Adrenal gland (tissue), 12 donors: ENCODE measurements around the gene NRXN2. TPM values are rescaled to one million over a fixed set of nuclear protein-coding genes. Genes with fewer than 3 reads are reported as not detected.

Source experiments
- DNase-seq, 7 donors: peaks; one replicate each; pipeline ENCODE4 v3.0.0-alpha.2; 2019 to 2020
- H3K27ac ChIP-seq, 5 donors: fragments of 200-600 bp; sonication (generic) in 4 of 5; 1 replicate in 3 of 5; 2 replicates in 2 of 5; pipeline versions ENCODE4 v1.5.1 to v1.8.0; 2016 to 2020; ENCODE audit warnings: mild to moderate bottlenecking in 1 of 5
- H3K27me3 ChIP-seq: fragments of 200-600 bp; 2 replicates; pipeline ENCODE4 v1.8.0; 2021
- H3K36me3 ChIP-seq, 2 donors: fragments of 200-600 bp; replicated peaks in 1 of 2; 1 replicate in 1 of 2; 2 replicates in 1 of 2; pipeline versions ENCODE4 v1.5.1 to v1.8.0; 2018 to 2022
- H3K4me1 ChIP-seq, 2 donors: fragments of 200-600 bp; replicated peaks in 1 of 2; 1 replicate in 1 of 2; 2 replicates in 1 of 2; pipeline versions ENCODE4 v1.5.1 to v1.8.0; 2018 to 2021
- H3K4me3 ChIP-seq, 4 donors: fragments of 200-600 bp; sonication (generic) in 3 of 4; one replicate each; pipeline ENCODE4 v1.5.1; 2016 to 2018
- H3K9me3 ChIP-seq, 3 donors: fragments of 200-600 bp; sonication (generic) in 1 of 3; replicated peaks in 1 of 3; 1 replicate in 2 of 3; 2 replicates in 1 of 3; pipeline versions ENCODE4 v1.5.1 to v1.8.0; 2016 to 2021
- POLR2A ChIP-seq, 2 donors: fragments of 450-650 bp; IDR thresholded peaks; one replicate each; pipeline ENCODE4 v1.6.1; 2017; ENCODE audit warnings: antibody characterized with exemption in 2 of 2, mild to moderate bottlenecking in 2 of 2, moderate library complexity in 1 of 2
- WGBS, 4 donors: extraction: QIAGEN DNeasy Blood & Tissue Kit in 2 of 4; methylation state at CpG; one replicate each; pipeline versions ENCODE4 v1.1.5 to v1.1.7; 2013 to 2017; 5-methylcytosine and 5-hydroxymethylcytosine counted together
- intact Hi-C, 2 donors: fragments of 100-400 bp; cut with DNase I; formaldehyde crosslinking; loops; one replicate each; pipeline versions ENCODE4 v1.14.1 to v1.15.0; 2022 to 2023
- polyA plus RNA-seq, 3 donors: library from polyadenylated mRNA; stranded (reverse); fragments of 200-250 nt in 2 of 3; fragments of 350-450 nt in 1 of 3; fragmentation: Illumina TruSeq in 1 of 3; extraction: RNeasy Lipid Tissue Mini Kit (QIAGEN cat#74804) in 1 of 3; gene quantifications; one replicate each; pipeline ENCODE4 v1.2.3, GENCODE V29; 2013 to 2014
- total RNA-seq, 9 donors: library from RNA; depleted of rRNA in 4 of 9; stranded (reverse); fragments of >200 nt in 4 of 9; fragments of 120-200 nt in 1 of 9; fragmentation: NEBNext Ultra II Directional in 1 of 9; extraction: Animal tissue kit (Norgen Biotek cat#: 25700) in 1 of 9; gene quantifications; one replicate each; pipeline versions ENCODE4 v1.1.0 to v1.2.4, GENCODE V29; 2013 to 2023
- TF ChIP-seq, protein P1 (sequence below), 6 experiments: fragments of 450-650 bp in 4 of 6; fragments of 200-600 bp in 2 of 6; sonication (generic) in 1 of 6; IDR thresholded peaks; 1 replicate in 5 of 6; 2 replicates in 1 of 6; pipeline versions ENCODE4 v1.5.1 to v1.8.0; 2016 to 2021; ENCODE audit warnings: antibody characterized with exemption in 6 of 6, mild to moderate bottlenecking in 2 of 6, moderate library complexity in 1 of 6
- donor health status: healthy with polysubstance abuse.
- donor health status: Bipolar disorder and iron deficiency.
- donor health status: DM: yes; HTN: yes; CAD: no.
- donor health status: DM: no; HTN: no; CAD: no.
- donor health status: DM: no; HTN: no; CAD: no.
- donor health status: DM: yes; HTN: yes; CAD: no.

Gene NRXN2
- total and polyA plus RNA-seq, 12 donors, result 1.7 to 17.1 (median 4.9) TPM

DNA sequence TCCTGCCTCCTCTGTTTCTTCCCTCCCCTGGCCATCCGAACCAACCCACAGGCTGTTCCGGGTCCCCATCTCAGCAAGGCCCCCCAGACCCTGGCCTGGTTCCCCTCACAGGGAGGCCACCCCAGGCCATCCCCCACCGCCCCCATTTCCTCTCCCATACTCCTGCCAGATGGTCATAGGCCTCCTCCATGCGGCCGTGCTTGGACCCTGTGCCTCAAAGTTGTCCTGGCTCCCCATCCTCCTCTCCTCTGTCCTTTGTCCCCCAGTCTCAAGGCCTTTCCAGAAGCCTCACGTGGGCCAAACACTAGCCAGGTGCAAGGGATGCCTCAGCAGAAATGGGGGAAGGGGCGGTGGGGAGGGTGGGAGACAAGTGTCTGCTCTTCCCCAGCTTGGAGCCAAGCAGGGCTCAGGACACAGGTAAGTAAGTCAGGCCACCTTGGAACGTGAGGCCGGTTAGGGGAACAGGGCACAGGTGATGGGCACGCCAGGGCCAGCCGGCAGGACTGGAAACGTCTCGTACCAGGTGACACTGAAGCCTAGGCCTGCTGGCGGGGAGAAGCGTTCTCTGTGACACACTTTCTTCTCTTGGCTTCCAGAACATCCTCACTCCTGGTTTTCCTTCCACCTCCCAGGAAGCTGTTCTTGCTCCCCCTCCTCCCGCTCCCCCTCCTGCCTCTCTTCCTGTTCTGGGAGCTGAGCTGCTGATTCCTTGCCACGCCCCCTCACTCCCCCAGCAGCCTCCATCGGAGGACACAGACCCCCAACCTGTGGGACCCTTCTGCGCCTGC, 163.5 kb downstream of the NRXN2 start:
- no peaks in the 10 kb centered on the region for H3K9me3 ChIP-seq
- H3K27ac ChIP-seq, result no peak overlapping the region
- H3K4me1 ChIP-seq, result peaks cover 2 to 10% of the 10 kb centered on the region in 2 donors
- TF ChIP-seq, protein P1, sequence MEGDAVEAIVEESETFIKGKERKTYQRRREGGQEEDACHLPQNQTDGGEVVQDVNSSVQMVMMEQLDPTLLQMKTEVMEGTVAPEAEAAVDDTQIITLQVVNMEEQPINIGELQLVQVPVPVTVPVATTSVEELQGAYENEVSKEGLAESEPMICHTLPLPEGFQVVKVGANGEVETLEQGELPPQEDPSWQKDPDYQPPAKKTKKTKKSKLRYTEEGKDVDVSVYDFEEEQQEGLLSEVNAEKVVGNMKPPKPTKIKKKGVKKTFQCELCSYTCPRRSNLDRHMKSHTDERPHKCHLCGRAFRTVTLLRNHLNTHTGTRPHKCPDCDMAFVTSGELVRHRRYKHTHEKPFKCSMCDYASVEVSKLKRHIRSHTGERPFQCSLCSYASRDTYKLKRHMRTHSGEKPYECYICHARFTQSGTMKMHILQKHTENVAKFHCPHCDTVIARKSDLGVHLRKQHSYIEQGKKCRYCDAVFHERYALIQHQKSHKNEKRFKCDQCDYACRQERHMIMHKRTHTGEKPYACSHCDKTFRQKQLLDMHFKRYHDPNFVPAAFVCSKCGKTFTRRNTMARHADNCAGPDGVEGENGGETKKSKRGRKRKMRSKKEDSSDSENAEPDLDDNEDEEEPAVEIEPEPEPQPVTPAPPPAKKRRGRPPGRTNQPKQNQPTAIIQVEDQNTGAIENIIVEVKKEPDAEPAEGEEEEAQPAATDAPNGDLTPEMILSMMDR (IDR thresholded peaks at IDR 0.05), result no peak
- TF ChIP-seq POLR2A (IDR thresholded peaks at IDR 0.05), result no peak
- no peaks in the 10 kb centered on the region for H3K27me3 ChIP-seq
- intact Hi-C loops, result no loop called here
- H3K4me3 ChIP-seq, result no peak overlapping the region
- DNase-seq, result no peak
- WGBS, 4 donors, result 80 to 83% (median 82%) methylated on average over 19 of the region's 19 CpGs
- H3K36me3 ChIP-seq, result no peaks in the 10 kb centered on the region

DNA sequence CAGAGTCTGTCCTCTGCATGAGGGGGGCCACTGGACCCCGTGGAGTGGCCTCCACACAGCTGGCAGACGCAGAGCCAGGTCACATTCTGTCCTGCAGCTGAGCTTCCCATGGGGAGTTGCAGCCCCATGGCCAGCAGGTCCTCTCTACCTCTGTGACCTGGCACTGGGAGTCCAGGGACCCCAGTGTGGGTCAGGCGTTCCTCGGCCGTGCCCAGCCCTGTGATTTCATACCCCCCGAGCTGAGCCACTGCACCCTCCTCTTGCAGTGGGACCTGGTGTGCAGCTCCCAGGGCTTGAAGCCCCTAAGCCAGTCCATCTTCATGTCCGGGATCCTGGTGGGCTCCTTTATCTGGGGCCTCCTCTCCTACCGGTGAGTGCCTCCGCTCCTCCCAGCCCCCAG, 164.1 kb downstream of the NRXN2 start:
- peaks cover 2 to 15% of the 10 kb centered on the region in 2 donors for H3K4me1 ChIP-seq
- WGBS, 4 donors, result 73 to 92% (median 84%) methylated on average over 5 to 9 of the region's 9 CpGs
- DNase-seq, result no peak
- no peaks in the 10 kb centered on the region for H3K9me3 ChIP-seq
- H3K27me3 ChIP-seq, result no peaks in the 10 kb centered on the region
- intact Hi-C loops, result no loop called here
- H3K4me3 ChIP-seq, result no peak overlapping the region
- H3K27ac ChIP-seq, result no peak overlapping the region
- no peaks in the 10 kb centered on the region for H3K36me3 ChIP-seq
- TF ChIP-seq, protein P1 (IDR thresholded peaks at IDR 0.05), result no peak
- no peak for TF ChIP-seq POLR2A (IDR thresholded peaks at IDR 0.05)

DNA sequence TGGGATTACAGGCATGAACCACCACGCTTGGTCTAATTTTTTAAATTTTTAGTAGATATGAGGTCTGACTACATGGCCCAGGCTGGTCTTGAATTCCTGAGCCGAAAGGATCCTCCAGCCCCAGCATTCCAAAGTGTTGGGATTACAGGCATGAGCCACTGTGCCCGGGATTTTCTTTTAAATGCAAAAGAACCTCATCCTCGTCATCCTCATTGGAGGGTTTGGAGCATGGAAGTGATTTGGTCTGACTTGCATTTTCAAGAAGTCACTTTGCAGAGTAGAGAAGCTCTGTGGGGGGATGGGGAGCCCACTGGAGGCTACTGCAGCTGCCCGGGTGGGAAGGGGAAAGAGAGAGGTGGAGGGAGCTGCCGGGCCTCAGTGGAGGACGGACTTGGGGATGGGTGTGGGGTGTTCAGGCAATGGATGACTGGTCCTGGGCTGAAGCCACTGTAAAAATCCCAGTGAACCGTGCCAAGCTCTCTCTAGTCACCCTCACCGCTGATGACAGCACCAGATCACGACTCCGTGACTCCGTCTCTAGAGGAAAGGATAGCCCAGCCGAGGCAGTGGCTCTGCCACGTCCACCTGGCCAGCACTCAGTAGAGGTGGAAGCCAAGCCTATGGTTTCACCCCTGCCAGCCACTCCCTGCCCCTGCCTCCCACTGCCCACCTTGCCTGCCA, 164.8 kb downstream of the NRXN2 start:
- Histone ChIP-seq H3K9me3 (no peaks in the 10 kb centered on the region), H3K27ac (no peak overlapping the region), H3K4me3 (no peak overlapping the region), H3K36me3 (no peaks in the 10 kb centered on the region), H3K27me3 (no peaks in the 10 kb centered on the region), H3K4me1 (peaks cover 2 to 18% of the 10 kb centered on the region in 2 donors)
- DNase-seq, result peak in 1 of 7 donors; percentile 52
- TF ChIP-seq POLR2A (IDR thresholded peaks at IDR 0.05), result no peak
- TF ChIP-seq, protein P1 (IDR thresholded peaks at IDR 0.05), result no peak
- 72 to 90% (median 80%) methylated on average over 9 to 14 of the region's 14 CpGs for WGBS, 4 donors
- intact Hi-C loops, result no loop called here

DNA sequence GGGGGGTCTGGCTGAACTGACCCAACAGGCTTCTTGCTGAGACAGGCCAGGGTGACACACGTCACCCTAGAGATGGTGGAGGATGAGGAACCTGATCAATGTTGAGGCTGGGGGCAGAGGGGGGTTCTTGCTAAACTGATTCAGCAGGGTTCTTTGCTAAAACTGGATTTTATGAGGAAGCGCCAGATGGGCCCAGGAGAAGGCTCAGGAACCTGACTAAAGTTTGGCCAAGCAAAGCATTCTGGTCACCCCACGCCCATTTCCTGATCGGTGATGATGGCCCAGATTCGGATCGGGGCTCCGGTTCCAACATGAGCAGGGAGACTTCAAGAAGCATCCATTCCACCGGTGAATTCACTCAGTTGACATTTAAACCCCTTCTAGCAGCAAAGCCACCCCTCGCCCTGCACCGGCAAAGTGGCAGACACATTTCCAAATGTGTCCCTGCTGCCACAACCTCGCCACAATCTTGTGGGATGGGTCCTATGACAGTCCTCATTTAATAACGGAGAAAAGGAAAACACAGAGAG, 166.2 kb downstream of the NRXN2 start:
- 89 to 96% (median 91%) methylated on average over 12 of the region's 12 CpGs for WGBS, 4 donors
- TF ChIP-seq, protein P1 (IDR thresholded peaks at IDR 0.05), result no peak
- TF ChIP-seq POLR2A (IDR thresholded peaks at IDR 0.05), result no peak
- intact Hi-C loops, result loop anchor here in 1 of 2 donors (2.0 kb wide), 1 partner anchor 94 kb away; no protein-coding TSS in a partner anchor

More for the DNA sequence above, 166.2 kb downstream of the NRXN2 start:
- no peak for DNase-seq
- no peak overlapping the region for H3K27ac ChIP-seq
- H3K4me1 ChIP-seq, result peaks cover 2 to 18% of the 10 kb centered on the region in 2 donors
- H3K9me3 ChIP-seq, result no peaks in the 10 kb centered on the region
- H3K4me3 ChIP-seq, result no peak overlapping the region
- H3K27me3 ChIP-seq, result peaks cover 4% of the 10 kb centered on the region
- no peaks in the 10 kb centered on the region for H3K36me3 ChIP-seq
